Tibial nerve (tissue), 4 donors: ENCODE results near the gene NPR3. TPM values are rescaled to one million over a fixed set of nuclear protein-coding genes. Genes with fewer than 3 reads are reported as not detected.

Source experiments
- DNase-seq, 2 donors: peaks; one replicate each; pipeline ENCODE4 v3.0.0-alpha.2; 2019; ENCODE audit warnings: low spot score in 2 of 2
- H3K27ac ChIP-seq, 4 donors: fragments of 200-600 bp; sonication (generic) in 3 of 4; one replicate each; pipeline ENCODE4 v1.5.1; 2017 to 2019; ENCODE audit warnings: mild to moderate bottlenecking in 1 of 4
- H3K27me3 ChIP-seq, 2 donors: fragments of 200-600 bp; sonication (generic) in 1 of 2; one replicate each; pipeline versions ENCODE4 v1.5.1 to v1.6.0; 2017 to 2019
- H3K36me3 ChIP-seq, 3 donors: fragments of 200-600 bp; sonication (generic); one replicate each; pipeline ENCODE4 v1.5.1; 2018 to 2019
- H3K4me1 ChIP-seq, 4 donors: fragments of 200-600 bp; sonication (generic) in 3 of 4; one replicate each; pipeline ENCODE4 v1.5.1; 2017 to 2019
- H3K4me3 ChIP-seq, 4 donors: fragments of 200-600 bp; sonication (generic) in 3 of 4; one replicate each; pipeline ENCODE4 v1.5.1; 2017 to 2019; ENCODE audit warnings: mild to moderate bottlenecking in 1 of 4, moderate library complexity in 1 of 4
- H3K9me3 ChIP-seq, 4 donors: fragments of 200-600 bp; sonication (generic) in 3 of 4; one replicate each; pipeline ENCODE4 v1.5.1; 2017 to 2019
- CTCF ChIP-seq, 5 experiments: fragments of 200-600 bp in 3 of 5; fragments of 450-650 bp in 2 of 5; sonication (generic) in 3 of 5; IDR thresholded peaks; one replicate each; pipeline ENCODE4 v1.5.1; 2016 to 2019; ENCODE audit warnings: antibody characterized with exemption in 5 of 5, mild to moderate bottlenecking in 3 of 5, moderate library complexity in 2 of 5
- EP300 ChIP-seq, 2 donors: sonication (generic); formaldehyde crosslinking; IDR thresholded peaks; one replicate each; pipeline ENCODE4 v1.6.1; 2017; ENCODE audit warnings: antibody characterized with exemption in 2 of 2, mild to moderate bottlenecking in 1 of 2
- POLR2A ChIP-seq, 2 donors: fragments of 450-650 bp; IDR thresholded peaks; one replicate each; pipeline ENCODE4 v1.6.1; 2017; ENCODE audit warnings: antibody characterized with exemption in 2 of 2, mild to moderate bottlenecking in 2 of 2, moderate library complexity in 2 of 2
- WGBS, 2 donors: methylation state at CpG; one replicate each; pipeline ENCODE4 v1.1.5; 2018; 5-methylcytosine and 5-hydroxymethylcytosine counted together
- total RNA-seq, 4 donors: library from RNA; depleted of rRNA; stranded (reverse); fragments of >200 nt; gene quantifications; one replicate each; pipeline ENCODE4 v1.1.0, GENCODE V29; 2016

NPR3 gene
- total RNA-seq, 4 donors from 2014 or later: 10.8 to 81.5 (median 32.5) TPM

DNA sequence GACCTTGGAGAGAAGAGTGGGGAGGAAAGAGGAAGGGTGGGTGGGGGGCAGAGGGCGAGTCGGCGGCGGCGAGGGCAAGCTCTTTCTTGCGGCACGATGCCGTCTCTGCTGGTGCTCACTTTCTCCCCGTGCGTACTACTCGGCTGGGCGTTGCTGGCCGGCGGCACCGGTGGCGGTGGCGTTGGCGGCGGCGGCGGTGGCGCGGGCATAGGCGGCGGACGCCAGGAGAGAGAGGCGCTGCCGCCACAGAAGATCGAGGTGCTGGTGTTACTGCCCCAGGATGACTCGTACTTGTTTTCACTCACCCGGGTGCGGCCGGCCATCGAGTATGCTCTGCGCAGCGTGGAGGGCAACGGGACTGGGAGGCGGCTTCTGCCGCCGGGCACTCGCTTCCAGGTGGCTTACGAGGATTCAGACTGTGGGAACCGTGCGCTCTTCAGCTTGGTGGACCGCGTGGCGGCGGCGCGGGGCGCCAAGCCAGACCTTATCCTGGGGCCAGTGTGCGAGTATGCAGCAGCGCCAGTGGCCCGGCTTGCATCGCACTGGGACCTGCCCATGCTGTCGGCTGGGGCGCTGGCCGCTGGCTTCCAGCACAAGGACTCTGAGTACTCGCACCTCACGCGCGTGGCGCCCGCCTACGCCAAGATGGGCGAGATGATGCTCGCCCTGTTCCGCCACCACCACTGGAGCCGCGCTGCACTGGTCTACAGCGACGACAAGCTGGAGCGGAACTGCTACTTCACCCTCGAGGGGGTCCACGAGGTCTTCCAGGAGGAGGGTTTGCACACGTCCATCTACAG lies 760 bp downstream of the NPR3 start:
- Histone ChIP-seq H3K9me3 (no peaks in the 10 kb centered on the region), H3K27me3 (peaks cover 0 to 42% of the 10 kb centered on the region in 2 donors), H3K4me1 (peaks cover 0 to 37% (median 7%) of the 10 kb centered on the region in 4 donors), H3K27ac (peak overlapping the region in 3 of 4 donors; percentile 38 to 75 (median 69)), H3K36me3 (no peaks in the 10 kb centered on the region), H3K4me3 (peak overlapping the region; percentile 42 to 60 (median 52))
- WGBS, 2 donors: 0 to 1% methylated on average over 31 to 49 of the region's 76 CpGs
- no peak for DNase-seq
- TF ChIP-seq CTCF (IDR thresholded peaks at IDR 0.05) (no peak), POLR2A (IDR thresholded peaks at IDR 0.05) (peak in 1 of 2 donors; percentile 9)

DNA sequence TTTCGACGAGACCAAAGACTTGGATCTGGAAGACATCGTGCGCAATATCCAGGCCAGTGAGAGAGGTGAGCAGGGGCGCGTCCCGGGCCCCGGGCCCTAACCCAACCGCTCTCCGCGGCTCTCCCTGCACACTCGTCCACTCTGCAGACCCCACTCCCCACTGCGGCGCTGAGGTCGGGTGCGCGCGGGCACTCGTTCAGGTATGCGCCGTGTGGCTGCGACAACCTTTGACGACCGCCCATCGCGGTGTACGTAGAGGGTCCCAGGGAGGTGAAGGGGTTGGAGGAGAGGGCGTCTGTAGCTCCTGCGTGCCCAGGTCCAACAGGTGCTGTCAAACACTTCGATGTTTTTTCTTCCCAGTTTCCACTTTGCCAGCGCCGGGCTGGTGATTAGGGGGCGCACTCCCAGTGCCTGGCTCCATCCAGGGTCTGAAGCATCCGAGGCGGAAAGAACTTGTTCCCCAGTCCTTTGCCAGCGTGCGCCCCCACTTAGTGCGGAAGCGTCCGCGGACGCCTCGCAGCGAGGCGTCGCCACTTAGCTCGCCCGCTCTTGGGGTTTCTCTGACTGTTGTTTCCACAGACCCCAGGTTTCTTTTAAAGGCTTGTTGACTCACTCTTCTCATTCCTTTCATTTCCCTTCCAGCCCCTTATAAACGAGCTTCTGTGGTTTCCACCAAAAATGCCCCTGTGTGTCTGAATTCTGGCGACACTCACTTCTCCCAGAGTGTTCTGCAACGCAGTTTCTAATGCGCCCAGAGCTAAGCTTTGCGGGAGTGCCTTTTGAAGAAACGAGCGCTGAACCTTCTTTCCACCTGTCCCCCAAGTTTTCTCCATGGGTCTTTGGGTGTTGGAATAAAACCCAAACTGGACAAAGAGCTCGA lies 1.6 kb downstream of the NPR3 start:
- Histone ChIP-seq H3K27ac (peak overlapping the region in 3 of 4 donors; percentile 38 to 75 (median 69)), H3K4me1 (peaks cover 0 to 37% (median 7%) of the 10 kb centered on the region in 4 donors), H3K27me3 (peaks cover 0 to 42% of the 10 kb centered on the region in 2 donors), H3K36me3 (no peaks in the 10 kb centered on the region), H3K9me3 (no peaks in the 10 kb centered on the region), H3K4me3 (peak overlapping the region; percentile 42 to 60 (median 52))
- 2 to 4% methylated on average over 29 to 36 of the region's 56 CpGs for WGBS, 2 donors
- DNase-seq: no peak
- TF ChIP-seq EP300 (IDR thresholded peaks at IDR 0.05) (no peak), CTCF (IDR thresholded peaks at IDR 0.05) (no peak), POLR2A (IDR thresholded peaks at IDR 0.05) (no peak)

- H3K27ac ChIP-seq: peak overlapping the region in 3 of 4 donors; percentile 38 to 75 (median 69)
- 6 to 10% methylated on average over 25 to 30 of the region's 30 CpGs for WGBS, 2 donors
- H3K9me3 ChIP-seq: peaks cover 0 to 6% (median 0%) of the 10 kb centered on the region in 4 donors
- peaks cover 0 to 37% (median 7%) of the 10 kb centered on the region in 4 donors for H3K4me1 ChIP-seq
- DNase-seq: no peak
- no peaks in the 10 kb centered on the region for H3K36me3 ChIP-seq
- H3K4me3 ChIP-seq: peak overlapping the region; percentile 9 to 60 (median 38)
- TF ChIP-seq CTCF (IDR thresholded peaks at IDR 0.05) (no peak), POLR2A (IDR thresholded peaks at IDR 0.05) (no peak), EP300 (IDR thresholded peaks at IDR 0.05) (no peak)
- H3K27me3 ChIP-seq: peaks cover 0 to 42% of the 10 kb centered on the region in 2 donors
Measured at GRCh38 chr5:32713361-32713769, 2.2 kb downstream of the NPR3 start.

- TF ChIP-seq CTCF (IDR thresholded peaks at IDR 0.05) (no peak), EP300 (IDR thresholded peaks at IDR 0.05) (no peak), POLR2A (IDR thresholded peaks at IDR 0.05) (no peak)
- Histone ChIP-seq H3K27me3 (peaks cover 0 to 42% of the 10 kb centered on the region in 2 donors), H3K27ac (peak overlapping the region in 3 of 4 donors; percentile 38 to 75 (median 69)), H3K4me3 (peak overlapping the region; percentile 9 to 60 (median 38)), H3K9me3 (peaks cover 0 to 9% (median 0%) of the 10 kb centered on the region in 4 donors), H3K36me3 (no peaks in the 10 kb centered on the region), H3K4me1 (peaks cover 0 to 37% (median 7%) of the 10 kb centered on the region in 4 donors)
- DNase-seq: no peak
- 8% methylated on average over 20 to 25 of the region's 37 CpGs for WGBS, 2 donors
Measured at GRCh38 chr5:32713770-32714381, 2.8 kb downstream of the NPR3 start.
